ENCODE results near the gene ARSA.

ARSA gene

DNA sequence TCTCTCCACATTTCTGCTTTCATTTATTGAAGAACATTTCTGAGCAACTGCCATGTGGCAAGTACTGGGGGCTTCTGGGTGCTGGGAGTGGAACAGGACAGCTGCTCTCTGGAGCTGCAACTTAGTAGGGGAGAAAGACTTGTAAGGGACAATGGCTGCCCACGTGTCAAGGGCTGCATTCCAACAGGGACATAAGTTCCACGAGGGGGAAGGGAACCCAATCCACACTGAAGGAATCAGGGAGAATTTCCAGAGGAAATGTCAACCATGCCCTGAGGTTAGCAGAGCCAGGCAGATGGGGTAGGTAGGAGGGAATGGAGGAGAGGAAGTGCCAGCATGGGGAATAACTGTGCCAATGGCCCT, 25.6 kb downstream of the ARSA start:
- no peak for DNase-seq

DNA sequence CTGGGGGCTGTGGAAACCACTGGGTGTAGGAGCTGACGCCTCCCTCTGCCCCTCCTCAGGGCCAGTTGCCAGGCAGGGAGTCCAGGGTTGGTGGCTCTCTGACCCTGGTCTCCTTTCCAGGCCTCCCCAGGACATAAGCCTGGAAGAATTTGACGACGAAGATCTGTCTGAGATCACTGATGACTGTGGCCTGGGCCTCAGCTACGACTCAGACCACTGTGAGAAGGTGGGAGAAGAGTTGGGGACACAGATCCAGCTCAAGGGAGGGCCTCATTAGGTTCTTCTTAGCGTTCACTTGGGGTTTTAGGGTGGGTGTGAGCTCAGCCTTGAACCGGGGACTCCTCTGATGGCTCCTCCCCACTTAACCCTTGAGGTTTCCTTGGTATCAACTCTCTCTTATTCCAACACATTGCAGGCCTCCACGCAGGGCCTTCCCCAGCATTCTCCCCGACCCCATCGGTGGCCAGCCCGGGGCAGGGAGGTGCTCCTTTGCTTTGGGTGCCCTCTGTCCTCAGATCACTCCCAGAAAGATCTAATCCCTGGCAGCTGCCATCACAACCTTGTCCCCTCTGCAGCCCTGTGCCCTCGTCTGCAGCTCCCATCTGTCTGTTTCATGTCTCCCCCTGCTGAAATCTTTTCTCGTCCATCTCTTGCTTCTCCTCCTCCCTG, 26.1 kb downstream of the ARSA start:
- no peak for DNase-seq

- no peak for DNase-seq
Measured at GRCh38 chr22:50600967-50601668, 26.8 kb downstream of the ARSA start.

DNA sequence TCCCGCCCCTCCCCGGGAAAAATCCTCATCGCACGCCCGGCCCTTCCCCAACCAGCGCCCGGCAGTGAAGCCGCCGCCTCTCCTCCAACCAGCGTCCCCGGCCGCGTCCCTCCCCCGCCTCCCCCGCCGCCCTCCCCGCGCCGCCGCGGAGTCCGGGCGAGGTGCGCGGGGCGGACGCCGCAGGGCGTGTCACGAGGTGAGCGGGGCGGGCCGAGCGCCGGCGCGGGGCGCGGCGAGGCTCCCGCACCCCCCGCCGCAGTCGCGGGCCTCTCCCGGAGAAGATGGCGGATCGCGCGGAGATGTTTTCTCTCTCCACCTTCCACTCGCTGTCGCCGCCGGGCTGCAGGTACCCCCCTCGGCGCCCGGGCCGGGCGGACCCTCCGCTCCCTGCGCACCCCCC, 27.4 kb downstream of the ARSA start, which contains the start of gene MAPK8IP2:
TSS of gene MAPK8IP2 (plus strand) at position 256 of the 400 bp plus-strand sequence. CDS start at position 282, 26 bp downstream.
- peak in 1 of 3 donors; percentile 30 for DNase-seq

- DNase-seq = peak; percentile 38 to 80 (median 58)
Measured at GRCh38 chr22:50599816-50600455, 28.0 kb downstream of the ARSA start.

DNA sequence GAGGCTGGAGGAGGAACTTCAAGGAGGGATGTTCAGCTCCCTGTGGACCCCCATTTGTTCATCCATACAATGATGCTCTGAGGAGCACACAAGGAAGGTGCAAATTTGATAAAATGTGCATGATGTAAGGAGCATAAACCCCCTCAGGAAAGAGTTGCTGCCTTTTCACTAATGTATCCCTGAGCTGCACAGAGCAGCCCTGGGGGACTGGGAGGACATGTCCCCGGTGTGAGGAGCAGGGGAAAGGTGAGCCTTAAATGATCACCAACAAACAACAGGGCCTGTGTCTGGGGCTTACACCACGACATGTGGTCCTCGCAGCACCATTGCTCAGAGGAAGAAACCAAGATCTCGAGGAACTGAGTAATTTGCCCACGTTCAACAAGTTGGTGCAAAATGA, 30.9 kb downstream of the ARSA start:
- DNase-seq = no peak

- no peak for DNase-seq
Measured at GRCh38 chr22:50595189-50595588, 32.8 kb downstream of the ARSA start.

GRCh38 chr22:50587407-50587806, 40.5 kb downstream of the ARSA start:
- DNase-seq = no peak

GRCh38 chr22:50586416-50586815, 41.5 kb downstream of the ARSA start:
- DNase-seq = no peak

GRCh38 chr22:50585781-50586180, 42.2 kb downstream of the ARSA start:
- no peak for DNase-seq

DNA sequence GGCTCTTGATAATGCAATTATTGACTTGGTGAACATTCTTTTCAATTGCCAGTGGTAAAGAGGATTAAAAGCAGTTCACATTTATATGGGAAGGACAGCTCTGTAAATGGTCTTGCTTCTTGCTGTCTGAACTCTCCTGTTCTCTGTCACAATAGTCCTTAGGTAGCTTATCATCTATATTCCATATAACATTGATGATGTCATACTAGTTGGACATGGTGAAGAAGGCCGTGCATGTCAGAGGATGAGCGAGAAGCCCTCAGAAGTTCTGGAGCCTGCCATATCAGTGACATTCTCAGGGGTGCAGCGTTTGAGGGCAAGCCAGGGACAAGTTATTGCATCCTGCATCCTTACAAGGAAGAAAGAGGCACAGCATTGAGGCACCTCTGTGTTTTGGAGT, 42.7 kb downstream of the ARSA start:
- no peak for DNase-seq

DNA sequence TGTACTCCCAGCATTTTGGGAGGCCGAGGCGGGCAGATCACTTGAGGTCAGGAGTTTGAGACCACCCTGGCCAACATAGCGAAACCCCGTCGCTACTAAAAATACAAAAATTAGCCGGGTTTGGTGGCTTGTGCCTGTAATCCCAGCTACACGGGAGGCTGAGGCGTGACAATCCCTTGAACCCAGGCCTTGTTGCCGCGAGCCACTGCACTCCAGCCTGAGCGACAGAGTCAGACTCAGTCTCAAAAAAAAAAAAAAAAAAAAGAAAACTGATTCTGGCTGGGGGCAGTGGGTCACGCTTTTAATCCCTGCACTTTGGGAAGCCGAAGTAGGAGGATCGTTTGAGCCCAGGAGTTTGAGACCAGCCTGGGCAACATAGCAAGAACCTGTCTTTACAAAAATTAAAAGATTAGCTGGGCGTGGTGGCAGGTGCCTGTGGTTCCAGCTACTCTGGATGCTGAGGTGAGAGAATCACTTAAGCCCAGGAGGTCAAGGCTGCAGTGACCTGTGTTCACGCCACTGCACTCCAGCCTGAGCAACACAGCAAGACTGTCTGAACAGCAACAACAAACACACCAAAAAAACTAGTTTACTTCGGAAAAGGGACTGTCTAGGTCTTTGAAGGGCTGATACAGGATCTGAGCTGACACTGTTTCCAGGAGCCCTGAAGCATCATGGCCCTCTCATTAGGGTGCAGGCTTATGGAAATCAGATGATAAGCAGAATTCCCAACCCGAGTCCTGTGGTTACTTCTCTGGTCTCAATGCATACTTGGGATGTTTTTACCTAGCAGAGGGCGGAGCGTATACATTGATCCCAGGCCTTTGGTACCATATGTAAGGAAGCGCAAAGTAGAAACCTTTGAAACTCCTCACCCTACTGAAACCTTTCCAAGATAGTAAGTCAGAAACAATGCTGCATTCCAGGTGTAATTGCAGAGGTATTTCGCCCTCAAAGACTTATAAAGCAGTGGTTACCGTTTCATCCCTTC, 43.6 kb downstream of the ARSA start:
- no peak for DNase-seq

DNA sequence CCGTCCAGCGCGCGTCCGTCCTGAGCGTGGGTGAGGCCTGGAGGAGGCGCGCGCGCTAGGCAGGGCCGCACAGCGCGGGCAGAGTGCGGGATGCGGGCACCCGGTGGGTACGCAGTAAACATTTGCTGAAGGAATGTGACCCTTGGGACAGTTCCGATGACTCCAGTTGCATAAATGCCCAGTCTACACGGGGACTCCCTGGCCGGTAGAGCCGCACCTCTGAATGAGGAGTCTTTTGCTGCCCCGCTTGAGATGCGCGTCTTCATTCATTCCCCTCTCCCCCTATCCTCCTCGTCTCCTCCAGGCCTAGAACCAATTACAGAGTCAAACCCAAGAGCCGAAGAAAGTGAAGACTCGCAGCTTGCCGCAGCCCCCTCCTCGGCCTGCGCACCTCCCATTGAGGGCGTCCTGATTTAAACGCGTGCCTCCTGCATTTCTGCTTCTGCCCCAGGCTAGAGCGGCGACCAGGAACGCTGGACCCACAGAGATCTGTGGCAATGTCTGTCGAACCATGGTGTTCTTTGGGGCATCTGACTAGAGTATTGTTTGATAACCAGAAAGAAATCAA, 44.6 kb downstream of the ARSA start:
- DNase-seq = no peak

DNA sequence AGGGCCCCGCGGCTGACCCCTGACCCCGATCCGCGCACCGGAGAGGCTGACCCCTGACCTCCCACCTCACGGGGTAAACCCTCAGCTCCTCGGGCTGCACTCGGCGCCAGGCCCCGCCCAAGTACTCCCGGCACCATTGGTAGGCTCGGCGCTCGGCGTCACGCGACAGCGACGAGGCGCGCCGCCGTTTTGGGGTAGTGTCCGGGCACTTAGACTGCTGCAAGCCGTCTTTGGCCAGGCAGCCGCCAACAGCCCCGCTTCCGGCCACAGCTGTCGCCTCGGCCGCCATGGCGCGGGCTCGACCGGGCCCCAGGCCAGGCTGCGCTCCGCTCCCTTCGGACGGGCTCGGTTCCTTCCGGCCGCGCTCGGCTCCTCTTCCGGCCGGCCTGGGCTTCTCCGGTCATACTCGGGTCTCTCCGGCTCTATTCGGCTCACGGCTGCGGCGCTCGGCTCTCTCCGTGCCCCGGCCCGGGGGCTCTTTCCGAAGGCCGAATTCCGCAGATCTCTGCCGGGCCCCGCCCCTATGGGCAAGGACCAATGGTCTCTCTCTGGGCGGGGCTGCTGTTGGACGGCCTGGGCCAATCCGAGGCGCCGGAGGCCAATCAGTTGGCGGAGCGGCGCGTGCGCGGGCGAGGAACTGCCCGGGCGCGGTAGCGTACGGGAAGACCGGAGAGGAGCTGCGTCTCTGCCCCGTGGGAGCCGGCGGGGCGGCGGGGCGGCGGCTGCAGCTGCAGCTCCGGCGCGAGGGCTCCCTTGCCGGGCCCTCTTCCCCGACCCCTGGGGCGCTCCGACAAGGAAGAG, 45.3 kb downstream of the ARSA start, which contains the start of gene CHKB:
TSS of gene CHKB (minus strand) at position 357 of the 801 bp plus-strand sequence. CDS start at position 289, 68 bp downstream.
- peak; percentile 99 for DNase-seq

DNA sequence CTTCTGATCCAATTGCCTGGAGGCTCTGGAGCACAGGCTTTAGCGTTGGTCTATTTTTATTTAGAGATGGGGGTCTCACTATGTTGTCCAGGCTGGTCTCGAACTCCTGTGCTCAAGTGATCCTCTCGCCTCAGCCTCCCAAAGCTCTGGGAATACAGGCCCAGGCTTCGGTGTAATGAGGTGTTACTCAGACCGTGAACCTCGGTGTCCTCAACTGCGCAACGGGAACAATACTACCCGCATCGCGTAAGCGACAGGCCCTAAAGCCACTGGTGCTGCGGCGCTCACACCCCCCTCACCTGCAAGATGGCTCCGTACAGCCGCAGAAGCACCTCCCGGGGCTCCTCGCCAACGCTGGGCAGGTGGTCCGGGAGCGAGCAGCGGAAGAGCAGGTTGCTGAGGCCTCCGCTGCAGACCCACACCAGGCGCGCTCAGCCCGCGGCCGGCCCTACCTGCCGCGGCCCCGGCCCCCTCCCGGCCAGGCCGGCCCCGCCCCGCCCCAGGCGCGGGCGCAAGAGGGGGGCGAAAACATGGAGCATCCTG, 45.9 kb downstream of the ARSA start:
- peak in 1 of 3 donors; percentile 44 for DNase-seq

- DNase-seq = peak; percentile 69 to 76 (median 75)
Measured at GRCh38 chr22:50581031-50581949, 46.7 kb downstream of the ARSA start.

GRCh38 chr22:50579752-50580151, 48.2 kb downstream of the ARSA start:
- DNase-seq = no peak

- DNase-seq = no peak
Measured at GRCh38 chr22:50578776-50579310, 49.1 kb downstream of the ARSA start.

GRCh38 chr22:50577987-50578775, 49.8 kb downstream of the ARSA start, which contains the start of gene CPT1B:
TSS of gene CPT1B (minus strand) at chr22:50578427. CDS start at chr22:50577915, 512 bp downstream.
- DNase-seq = no peak
